ENCODE results near the gene HEATR5B.
"Not testable (repeated sequence)": the region's sequence is repeated elsewhere in the genome, so short reads cannot be mapped to it uniquely, and the experiment has no call there.

HEATR5B gene

GRCh38 chr2:36988008-36988407, 96.2 kb downstream of the HEATR5B start:
- no peak for DNase-seq

DNA sequence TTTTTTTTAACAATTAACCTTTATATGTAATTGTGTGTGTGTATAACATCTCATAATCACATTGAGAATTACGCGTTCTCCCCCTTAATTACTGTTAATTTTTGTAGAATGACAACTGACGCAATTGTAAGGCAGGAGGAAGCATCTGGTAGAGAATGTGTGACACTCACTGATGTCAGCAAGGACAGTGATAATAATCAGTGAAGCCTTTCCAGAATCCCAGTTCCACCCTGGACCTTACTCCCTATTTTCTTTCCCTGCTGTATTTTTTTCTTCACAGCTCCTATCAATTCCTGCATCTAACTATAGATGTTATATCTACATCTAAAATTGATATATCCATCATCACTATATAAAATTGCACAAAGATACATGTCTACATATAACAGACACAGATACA, 101.7 kb downstream of the HEATR5B start:
- no peak for DNase-seq

DNA sequence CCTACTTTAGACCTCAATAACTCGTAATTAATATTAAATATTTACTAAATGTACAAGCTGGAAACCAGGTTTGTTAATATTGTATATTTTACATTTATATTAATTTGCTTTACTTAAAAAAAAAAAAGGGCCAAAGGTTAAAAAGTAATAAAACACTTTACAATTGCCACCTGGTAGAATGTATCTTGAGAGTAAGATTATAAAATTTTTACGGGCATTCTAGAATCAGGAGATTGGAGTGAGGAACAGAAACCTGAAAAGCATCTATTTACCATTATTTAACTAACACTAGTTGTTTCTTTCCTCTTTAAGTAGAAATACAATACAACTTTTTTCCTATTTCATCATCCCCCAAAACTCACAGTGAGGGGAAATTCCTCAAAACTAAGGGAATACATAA, 102.3 kb downstream of the HEATR5B start:
- DNase-seq: no peak

- not testable (repeated sequence) for DNase-seq
These were observed 105.2 kb downstream of the HEATR5B start for GRCh38 chr2:36979007-36979406.

DNA sequence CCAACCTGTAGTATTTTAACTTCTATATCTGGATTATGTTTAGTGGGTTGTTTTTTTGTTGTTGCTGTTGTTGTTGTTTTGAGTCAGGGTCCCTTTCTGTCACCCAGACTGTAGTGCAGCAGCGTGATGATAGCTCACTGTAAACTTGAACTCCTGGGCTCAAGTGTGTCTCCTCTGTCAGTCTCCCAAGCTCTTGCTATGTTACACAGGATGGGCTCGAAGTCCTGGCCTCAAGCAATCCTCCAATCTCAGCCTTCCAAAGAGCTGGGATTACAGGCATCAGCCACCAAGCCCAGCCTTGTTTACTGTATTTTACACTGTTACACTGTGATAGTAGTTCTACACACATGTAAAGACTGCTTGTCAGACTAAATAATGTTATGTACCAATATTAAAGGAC, 108.1 kb downstream of the HEATR5B start:
- no peak for DNase-seq

DNA sequence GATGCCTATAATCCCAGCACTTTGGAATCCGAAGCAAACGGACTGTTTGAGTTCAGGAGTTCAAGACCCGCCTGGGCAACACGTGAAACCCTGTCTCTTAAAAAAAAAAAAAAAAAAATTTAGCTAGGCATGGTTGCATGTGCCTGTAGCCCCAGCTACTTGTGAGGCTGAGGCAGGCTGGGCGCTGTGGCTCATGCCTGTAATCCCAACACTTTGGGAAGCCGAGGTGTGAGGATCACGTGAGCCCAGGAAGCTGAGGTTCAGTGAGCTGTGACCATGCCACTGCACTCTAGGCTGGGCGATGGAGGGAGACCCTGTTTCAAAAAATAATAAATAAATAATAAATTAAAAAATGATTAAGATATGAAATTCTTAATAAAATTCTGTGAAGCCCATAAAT, 108.9 kb downstream of the HEATR5B start:
- no peak for DNase-seq

DNA sequence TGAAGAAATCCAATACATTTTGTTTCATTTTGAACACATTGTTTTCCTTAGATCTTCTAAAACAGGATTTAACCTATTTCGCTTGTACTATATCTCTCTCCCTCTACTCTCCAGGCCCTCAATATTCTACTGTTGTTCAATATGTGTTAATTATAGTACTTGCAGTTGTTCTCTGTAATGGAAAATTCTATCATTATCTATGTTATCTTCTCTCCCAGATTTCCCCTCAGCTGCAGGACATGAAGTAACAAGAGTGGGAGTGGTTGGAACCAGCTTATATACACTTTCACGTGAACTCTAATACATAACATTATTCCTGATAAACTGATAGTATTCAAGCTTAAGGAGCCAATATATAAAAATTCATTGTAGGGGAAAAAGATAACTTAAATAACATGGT, 110.9 kb downstream of the HEATR5B start:
- no peak for DNase-seq

GRCh38 chr2:36971990-36972389, 112.2 kb downstream of the HEATR5B start:
- no peak for DNase-seq

DNA sequence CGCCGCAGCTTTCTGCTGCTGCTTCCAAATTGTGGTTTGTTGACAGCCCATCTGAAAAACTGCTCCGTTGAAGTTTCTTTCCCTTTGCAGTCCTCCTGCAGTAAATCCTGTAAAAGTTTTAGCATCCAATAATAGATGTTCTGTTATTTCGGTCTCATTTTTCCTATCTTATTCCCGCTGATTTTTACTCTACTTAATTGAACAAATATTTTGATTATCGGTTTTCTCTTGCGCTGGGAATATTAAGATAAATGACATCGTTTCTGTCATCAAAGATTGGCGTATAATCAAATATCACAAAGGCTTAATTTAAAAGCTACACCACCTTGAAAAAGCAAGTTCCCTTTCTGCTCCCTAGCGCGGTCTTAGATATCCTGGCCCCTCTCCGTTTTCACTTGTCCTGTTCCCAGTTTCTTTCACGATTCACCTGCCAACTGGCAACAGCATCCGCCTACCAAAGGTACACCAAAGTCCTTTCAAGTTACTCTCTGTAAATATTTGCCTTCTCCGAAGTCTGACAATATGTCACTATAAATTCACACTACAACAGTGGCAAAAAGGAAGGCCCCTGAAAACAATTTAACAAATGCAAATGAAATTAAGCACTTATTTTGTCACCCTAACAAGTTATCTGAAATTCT, 116.8 kb downstream of the HEATR5B start:
- no peak for DNase-seq

DNA sequence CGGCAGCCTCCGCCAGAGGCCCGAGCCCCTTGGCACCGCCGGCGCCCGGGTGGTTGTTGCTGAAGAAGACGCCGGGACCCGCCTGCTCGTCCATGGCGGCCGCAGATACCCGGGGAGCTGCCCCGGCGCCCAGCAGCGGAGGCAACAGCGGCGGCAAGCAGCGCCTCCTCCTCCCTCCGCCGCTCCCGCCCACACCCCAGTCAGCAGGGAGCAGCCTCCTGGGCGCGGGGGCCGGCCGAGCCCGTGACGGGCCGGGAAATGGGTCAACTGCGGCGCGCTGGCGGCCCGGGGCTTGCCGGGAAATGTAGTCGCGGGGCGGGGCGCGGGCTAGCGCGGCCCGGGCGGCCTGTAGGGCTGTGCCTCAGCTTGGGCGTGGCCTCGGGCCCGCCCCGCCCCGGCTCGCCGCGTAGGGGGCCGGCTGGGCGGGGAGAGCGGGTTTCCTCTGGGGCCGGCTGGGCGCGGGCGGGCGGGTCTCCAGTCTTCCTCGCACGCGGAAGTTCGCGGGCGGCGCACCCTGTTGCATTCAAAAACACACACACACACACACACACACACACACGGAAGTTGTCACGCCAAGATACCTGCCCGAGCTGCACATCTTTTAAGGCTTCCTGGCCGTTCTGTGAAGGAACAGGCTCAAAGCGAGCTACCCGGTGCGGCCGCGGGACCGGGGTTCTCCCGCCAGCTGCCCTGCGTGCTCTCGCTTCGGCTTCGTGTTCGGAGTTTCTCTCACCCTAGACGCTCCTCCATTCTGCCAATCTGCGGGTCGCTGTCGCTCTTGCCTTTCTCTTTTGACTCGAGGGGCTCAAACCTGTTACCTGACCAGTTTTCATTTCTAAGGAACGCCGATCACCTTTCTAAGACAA, 117.6 kb downstream of the HEATR5B start, which contains the start of gene STRN:
STRN (minus strand) TSS at position 167 of the 866 bp plus-strand sequence; CDS start at position 94, 73 bp downstream.
- peak; percentile 40 to 99 (median 92) for DNase-seq

DNA sequence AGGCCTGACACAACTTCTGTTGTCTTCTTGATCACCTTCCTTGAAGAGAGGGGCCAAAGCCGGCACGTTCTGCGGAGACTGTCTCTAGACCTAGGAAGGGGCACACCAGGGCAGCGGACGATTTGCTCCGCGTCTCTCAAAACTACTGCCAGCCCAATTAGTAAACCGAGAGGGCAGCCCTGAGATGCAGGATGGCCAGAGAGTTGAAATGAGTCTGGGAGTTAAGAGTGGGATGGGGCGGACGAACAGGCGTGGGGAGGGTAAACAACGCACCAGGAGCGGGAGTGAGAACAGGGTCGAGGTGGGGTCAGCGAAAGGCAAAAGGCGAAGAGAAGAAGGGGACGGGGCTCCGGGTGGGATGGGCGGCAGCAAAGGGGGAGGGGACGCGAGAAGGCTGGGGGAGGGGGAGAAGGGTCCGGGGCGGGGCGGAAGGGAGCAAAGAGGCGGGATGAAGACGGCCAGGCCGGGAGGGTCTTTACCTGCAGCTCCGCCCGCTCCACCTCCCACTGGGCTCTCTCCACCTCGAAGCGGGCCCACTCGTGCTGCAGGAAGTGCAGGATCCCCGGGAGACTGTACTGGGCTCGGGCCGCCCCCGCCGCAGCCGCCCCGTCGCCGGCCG, 118.3 kb downstream of the HEATR5B start:
- peak in 25 of 56 donors; percentile 2 to 78 (median 39) for DNase-seq

- DNase-seq: no peak
These were observed 119.0 kb downstream of the HEATR5B start for GRCh38 chr2:36965206-36965605.

GRCh38 chr2:36964496-36965058, 119.6 kb downstream of the HEATR5B start:
- DNase-seq: no peak

DNA sequence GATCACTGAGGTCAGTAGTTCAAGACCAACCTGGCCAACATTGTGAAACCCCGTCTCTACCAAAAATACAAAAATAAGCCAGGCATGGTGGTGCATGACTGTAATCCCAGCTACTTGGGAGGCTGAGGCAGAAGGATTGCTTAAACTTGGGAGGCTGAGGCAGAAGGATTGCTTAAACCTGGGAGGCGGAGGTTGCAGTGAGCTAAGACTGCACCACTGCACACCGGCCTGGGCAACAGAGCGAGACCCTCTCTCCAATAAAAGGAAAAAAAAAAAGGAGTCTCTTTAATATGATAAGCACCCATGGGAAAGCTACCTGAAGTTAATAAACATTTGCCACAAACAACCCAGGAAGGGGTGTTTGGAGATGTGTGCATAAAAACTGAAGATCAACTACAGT, 120.4 kb downstream of the HEATR5B start:
- DNase-seq: no peak

- no peak for DNase-seq
These were observed 121.1 kb downstream of the HEATR5B start for GRCh38 chr2:36963106-36963505.

GRCh38 chr2:36960773-36961172, 123.4 kb downstream of the HEATR5B start:
- DNase-seq: no peak

GRCh38 chr2:36960005-36960675, 124.0 kb downstream of the HEATR5B start:
- no peak for DNase-seq

- no peak for DNase-seq
These were observed 129.1 kb downstream of the HEATR5B start for GRCh38 chr2:36954977-36955607.

DNA sequence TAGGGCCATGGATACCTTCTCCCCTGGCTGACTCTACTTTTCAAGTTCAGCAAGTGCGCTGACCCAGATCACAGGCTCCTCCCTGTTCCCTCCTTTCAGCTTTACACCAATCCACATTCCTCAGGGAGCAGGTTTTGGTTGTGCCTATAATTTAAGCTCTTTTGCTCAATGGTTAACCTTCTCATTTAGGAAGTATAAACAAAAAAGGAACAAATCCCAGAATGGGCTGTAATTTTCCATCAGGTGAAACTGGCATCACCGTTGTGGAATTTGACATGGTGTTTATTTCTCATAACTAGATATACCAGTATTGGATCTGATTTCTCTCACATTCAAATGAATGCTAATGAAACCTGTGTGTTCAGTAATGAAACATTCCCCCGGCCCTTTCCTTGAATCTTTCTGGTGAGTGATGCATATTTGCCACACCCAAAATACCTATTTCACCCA, 131.4 kb downstream of the HEATR5B start:
- DNase-seq: no peak

DNA sequence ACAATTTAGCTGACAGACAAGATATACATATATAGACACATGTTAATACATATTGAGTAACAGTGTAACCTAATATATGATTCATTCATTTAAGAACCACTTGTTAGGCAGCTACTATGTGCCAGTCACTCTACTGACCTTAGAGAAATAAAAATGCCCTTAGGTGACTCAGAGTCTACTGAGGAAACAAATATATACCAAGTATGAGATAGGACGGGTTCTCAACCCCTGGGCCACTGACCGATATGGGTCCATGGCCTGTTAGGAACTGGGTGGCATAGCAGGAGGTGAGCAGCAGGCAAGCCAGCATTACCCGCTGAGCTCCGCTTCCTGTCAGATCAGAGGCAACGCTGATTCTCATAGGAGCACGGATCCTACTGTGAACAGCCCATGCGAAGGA, 132.6 kb downstream of the HEATR5B start:
- no peak for DNase-seq

DNA sequence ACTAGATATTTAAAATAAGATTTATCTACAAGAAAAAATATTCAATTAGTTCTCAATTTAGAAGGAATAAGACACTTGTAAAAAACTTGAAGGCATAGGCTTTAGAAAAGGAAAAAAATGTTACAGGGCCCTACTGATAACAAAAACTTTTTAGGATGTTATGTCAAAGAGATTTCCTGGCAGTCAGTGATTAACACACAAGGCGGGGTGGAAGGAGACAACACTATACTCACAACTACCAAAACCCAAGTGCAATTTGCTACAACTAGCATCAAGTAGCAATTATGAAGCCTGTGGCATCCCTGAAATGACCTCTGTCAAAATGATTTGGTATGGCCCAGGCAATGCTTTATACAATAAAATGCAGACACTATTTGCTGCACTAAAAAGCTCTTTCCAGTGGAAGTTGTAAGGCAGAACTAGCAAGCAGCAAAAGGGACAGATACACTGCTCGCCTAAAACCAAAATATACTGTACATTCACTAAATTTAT, 133.1 kb downstream of the HEATR5B start:
- no peak for DNase-seq
